DND-41 (cell line): ENCODE data around the gene TLE1.

Experiments
- CTCF ChIP-seq: IDR thresholded peaks from 2 replicates; pipeline ENCODE4 v1.5.1; 2012; ENCODE audit warnings: borderline replicate concordance, low read length, moderate library complexity, mild to moderate bottlenecking; ENCODE audit not compliant: poor library complexity, severe bottlenecking; ENCODE audit errors: extremely low read depth
- EZH2 ChIP-seq: IDR thresholded peaks from 3 replicates; pipeline ENCODE4 v1.6.1; 2012; ENCODE audit warnings: borderline replicate concordance, low read depth, mild to moderate bottlenecking, moderate library complexity, low read length, inconsistent platforms; ENCODE audit not compliant: severe bottlenecking

GRCh38 chr9:81690251-81690851 lies 1.0 kb upstream of the TLE1 start:
- TF ChIP-seq CTCF (no peak), EZH2 (no peak)
